HG03135 (cell line): ENCODE results near the gene TBC1D3I.
"Not testable (repeated sequence)": the region's sequence is repeated elsewhere in the genome, so short reads cannot be mapped to it uniquely, and the experiment has no call there.

Experiments
- ATAC-seq: cut with Tn5 transposase; IDR thresholded peaks from one replicate; pipeline ENCODE4 v1.9.1; 2021; ENCODE audit warnings: mild to moderate bottlenecking, moderate library complexity; ENCODE audit not compliant: unreplicated experiment

The TBC1D3I gene

GRCh38 chr17:36207383-36207782, 57.0 kb downstream of the TBC1D3I start:
- not testable (repeated sequence) for ATAC-seq

GRCh38 chr17:36206486-36206821, 57.9 kb downstream of the TBC1D3I start:
- ATAC-seq = not testable (repeated sequence)

- ATAC-seq = no peak
Measured at GRCh38 chr17:36205637-36206485, 58.5 kb downstream of the TBC1D3I start.

- no peak for ATAC-seq
Measured at GRCh38 chr17:36204724-36205500, 59.5 kb downstream of the TBC1D3I start.
